Neural cell (in vitro differentiated cells): ENCODE measurements around the gene CYBRD1. TPM values are rescaled to one million over a fixed set of nuclear protein-coding genes. Genes with fewer than 3 reads are reported as not detected.

Source experiments
- H2AFZ ChIP-seq: fragments of 200-600, 300-800 bp; sonication (generic), shearing (Covaris generic); 2 replicates; pipeline ENCODE4 v1.6.0; 2014; ENCODE audit warnings: low read depth, mild to moderate bottlenecking, antibody characterized with exemption, low read length, moderate library complexity
- H3F3A ChIP-seq: fragments of 200-600 bp; shearing (Covaris generic); 2 replicates; pipeline ENCODE4 v1.6.1; 2016; ENCODE audit warnings: mild to moderate bottlenecking, moderate library complexity, mixed read lengths, antibody characterized with exemption, low read length; ENCODE audit not compliant: insufficient read depth, poor library complexity, severe bottlenecking
- H3K27ac ChIP-seq: fragments of 200-600, 300-800 bp; sonication (generic), shearing (Covaris generic); 2 replicates; pipeline ENCODE4 v1.5.1; 2014; ENCODE audit warnings: mild to moderate bottlenecking, low read length, moderate library complexity
- H3K27me3 ChIP-seq: fragments of 300-800, 200-600 bp; sonication (generic), shearing (Covaris generic); 2 replicates; pipeline ENCODE4 v1.6.0; 2014; ENCODE audit warnings: mild to moderate bottlenecking, low read depth, low read length, moderate library complexity; ENCODE audit not compliant: insufficient read depth
- H3K36me3 ChIP-seq: fragments of 300-800, 200-600 bp; sonication (generic), shearing (Covaris generic); 2 replicates; pipeline ENCODE4 v1.5.1; 2014; ENCODE audit warnings: mild to moderate bottlenecking, antibody characterized with exemption, low read length, moderate library complexity; ENCODE audit not compliant: insufficient read depth
- H3K4me2 ChIP-seq: fragments of 300-800, 200-600 bp; sonication (generic), shearing (Covaris generic); 2 replicates; pipeline ENCODE4 v1.6.0; 2014; ENCODE audit warnings: mild to moderate bottlenecking, low read length
- H3K4me3 ChIP-seq: fragments of 300-800, 200-600 bp; sonication (generic), shearing (Covaris generic); 2 replicates; pipeline ENCODE4 v1.5.1; 2014; ENCODE audit warnings: mild to moderate bottlenecking, low read length, moderate library complexity
- H3K79me2 ChIP-seq: fragments of 200-600 bp; shearing (Covaris generic); replicated peaks from 2 replicates; pipeline ENCODE4 v1.6.0; 2014; ENCODE audit warnings: mild to moderate bottlenecking, low read length, moderate library complexity; ENCODE audit not compliant: insufficient read depth
- H3K9ac ChIP-seq: fragments of 300-800, 200-600 bp; sonication (generic), shearing (Covaris generic); 2 replicates; pipeline ENCODE4 v1.6.1; 2016; ENCODE audit warnings: mild to moderate bottlenecking, low read length, mixed read lengths
- H3K9me2 ChIP-seq: fragments of 200-600 bp; shearing (Covaris generic); 2 replicates; pipeline ENCODE4 v1.6.1; 2016; ENCODE audit warnings: mild to moderate bottlenecking, low read length, mixed read lengths; ENCODE audit not compliant: insufficient read depth
- H3K9me3 ChIP-seq: fragments of 200-600, 300-800 bp; sonication (generic), shearing (Covaris generic); 2 replicates; pipeline ENCODE4 v1.6.1; 2016; ENCODE audit warnings: mild to moderate bottlenecking, mixed run types, low read length, moderate library complexity, mixed read lengths
- H4K20me1 ChIP-seq: fragments of 200-600 bp; shearing (Covaris generic); 2 replicates; pipeline ENCODE4 v1.6.1; 2016; ENCODE audit warnings: mild to moderate bottlenecking, mixed run types; ENCODE audit not compliant: insufficient read depth
- CTCF ChIP-seq: fragments of 450-650 bp; IDR thresholded peaks from 2 replicates; pipeline ENCODE4 v1.5.1; 2014; ENCODE audit warnings: antibody characterized with exemption, mild to moderate bottlenecking, moderate library complexity; ENCODE audit not compliant: poor library complexity, severe bottlenecking
- EP300 ChIP-seq: fragments of 450-650 bp; conservative IDR thresholded peaks from 2 replicates; pipeline ENCODE4 v1.6.1; 2014; ENCODE audit warnings: antibody characterized with exemption, mild to moderate bottlenecking, moderate library complexity; ENCODE audit not compliant: poor library complexity, severe bottlenecking
- EZH2 ChIP-seq: fragments of 200-600, 300-800 bp; shearing (Covaris generic), sonication (generic); IDR thresholded peaks from 2 replicates; pipeline ENCODE4 v1.6.1; 2014; ENCODE audit warnings: antibody characterized with exemption, low read length, borderline replicate concordance, mild to moderate bottlenecking; ENCODE audit not compliant: insufficient read depth, poor library complexity, severe bottlenecking
- MXI1 ChIP-seq: fragments of 450-650 bp; conservative IDR thresholded peaks from 2 replicates; pipeline ENCODE4 v1.6.1; 2014; ENCODE audit warnings: antibody characterized with exemption, mild to moderate bottlenecking; ENCODE audit not compliant: poor library complexity, severe bottlenecking
- POLR2AphosphoS5 ChIP-seq: IDR thresholded peaks from 2 replicates; pipeline ENCODE4 v1.6.1; 2012
- RAD21 ChIP-seq: fragments of 450-650 bp; conservative IDR thresholded peaks from 2 replicates; pipeline ENCODE4 v1.6.1; 2014; ENCODE audit warnings: antibody characterized with exemption, mild to moderate bottlenecking, moderate library complexity
- REST ChIP-seq: IDR thresholded peaks from 2 replicates; pipeline ENCODE4 v1.6.1; 2012; ENCODE audit warnings: borderline replicate concordance
- SMC3 ChIP-seq: fragments of 450-650 bp; conservative IDR thresholded peaks from 2 replicates; pipeline ENCODE4 v1.6.1; 2014; ENCODE audit warnings: antibody characterized with exemption, mild to moderate bottlenecking, moderate library complexity; ENCODE audit not compliant: poor library complexity
- TAF1 ChIP-seq: IDR thresholded peaks from 2 replicates; pipeline ENCODE4 v1.6.1; 2012; ENCODE audit warnings: low read depth
- polyA plus RNA-seq: library from polyadenylated mRNA; depleted of rRNA; stranded (reverse); fragments of >200 nt; gene quantifications from 2 replicates; pipeline ENCODE4 v1.2.3, GENCODE V29; 2014

CYBRD1 gene
- polyA plus RNA-seq, 1 donor from 2014 or later: 0.10 TPM

- Histone ChIP-seq H4K20me1 (no peaks in the 10 kb centered on the region), H3K27me3 (no peaks in the 10 kb centered on the region), H3F3A (no peaks in the 10 kb centered on the region), H3K36me3 (no peaks in the 10 kb centered on the region), H3K79me2 (no peaks in the 10 kb centered on the region), H2AFZ (no peak overlapping the region), H3K9ac (no peak overlapping the region), H3K9me2 (no peaks in the 10 kb centered on the region), H3K27ac (no peak overlapping the region), H3K4me2 (no peak overlapping the region), H3K4me3 (no peak overlapping the region), H3K9me3 (no peaks in the 10 kb centered on the region)
- TF ChIP-seq REST (no peak), EP300 (no peak), EZH2 (no peak), CTCF (peak; percentile 35), POLR2AphosphoS5 (peak; percentile 93), SMC3 (no peak), MXI1 (no peak)
These were observed 19.1 kb downstream of the CYBRD1 start for GRCh38 chr2:171541202-171541887.

- TF ChIP-seq TAF1 (no peak), SMC3 (no peak), EZH2 (no peak), EP300 (no peak), CTCF (no peak), REST (no peak), MXI1 (no peak), RAD21 (no peak), POLR2AphosphoS5 (no peak)
- Histone ChIP-seq H3K79me2 (no peaks in the 10 kb centered on the region), H3K9me2 (no peaks in the 10 kb centered on the region), H3K4me3 (no peak overlapping the region), H3K27me3 (no peaks in the 10 kb centered on the region), H3K27ac (no peak overlapping the region), H3F3A (no peaks in the 10 kb centered on the region), H3K9me3 (no peaks in the 10 kb centered on the region), H3K9ac (no peak overlapping the region), H3K4me2 (no peak overlapping the region), H4K20me1 (no peaks in the 10 kb centered on the region), H3K36me3 (no peaks in the 10 kb centered on the region), H2AFZ (no peak overlapping the region)
These were observed 22.8 kb downstream of the CYBRD1 start for GRCh38 chr2:171545086-171545485.
